COR-L47 (cell line): ENCODE results near the gene AMACR.
"Not testable (repeated sequence)": the region's sequence is repeated elsewhere in the genome, so short reads cannot be mapped to it uniquely, and the experiment has no call there.

Experiments
- DNase-seq: peaks from one replicate; lab custom pipeline; 2025; lab: John Stamatoyannopoulos, UW

Gene AMACR

GRCh38 chr5:34037726-34038125 lies 29.9 kb upstream of the AMACR start:
- no peak for DNase-seq

GRCh38 chr5:34035756-34036155 lies 27.9 kb upstream of the AMACR start:
- no peak for DNase-seq

DNA sequence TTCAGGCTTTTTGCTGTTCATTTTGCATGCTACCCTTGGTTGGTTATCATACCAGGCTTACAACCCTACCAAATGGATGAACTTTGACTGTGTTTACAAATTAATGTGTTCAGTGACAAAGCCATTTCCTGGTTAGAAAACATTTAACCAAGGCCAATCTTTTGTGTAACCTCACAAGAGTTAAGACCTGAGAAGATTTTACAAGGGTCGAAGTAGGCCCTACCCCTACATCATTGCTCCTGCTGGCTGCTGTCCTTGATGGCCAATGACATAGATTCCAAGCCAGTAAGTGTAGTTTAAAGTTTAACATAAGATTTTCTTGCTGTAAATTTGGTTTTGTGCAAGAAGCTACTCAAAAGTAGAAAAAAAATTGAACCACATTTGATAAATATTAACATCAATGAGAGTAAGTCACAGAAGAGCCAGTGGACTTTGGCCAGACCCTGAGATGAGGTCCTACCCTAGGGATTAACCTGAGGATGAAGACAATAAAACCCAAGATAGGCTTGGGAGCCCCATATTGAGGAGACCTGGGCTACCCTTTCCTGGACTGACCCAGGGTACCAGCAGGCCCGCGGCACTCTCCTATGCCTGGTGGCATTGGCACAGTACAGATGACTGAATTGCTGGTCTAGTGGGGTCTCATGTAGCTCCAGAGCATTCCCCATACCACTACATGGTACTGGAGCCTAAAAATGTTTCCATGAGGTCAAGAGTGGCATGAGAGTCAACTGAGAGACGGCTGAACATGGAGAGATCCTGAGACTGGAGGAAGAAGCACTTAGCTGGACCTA lies 26.9 kb upstream of the AMACR start:
- DNase-seq = no peak

DNA sequence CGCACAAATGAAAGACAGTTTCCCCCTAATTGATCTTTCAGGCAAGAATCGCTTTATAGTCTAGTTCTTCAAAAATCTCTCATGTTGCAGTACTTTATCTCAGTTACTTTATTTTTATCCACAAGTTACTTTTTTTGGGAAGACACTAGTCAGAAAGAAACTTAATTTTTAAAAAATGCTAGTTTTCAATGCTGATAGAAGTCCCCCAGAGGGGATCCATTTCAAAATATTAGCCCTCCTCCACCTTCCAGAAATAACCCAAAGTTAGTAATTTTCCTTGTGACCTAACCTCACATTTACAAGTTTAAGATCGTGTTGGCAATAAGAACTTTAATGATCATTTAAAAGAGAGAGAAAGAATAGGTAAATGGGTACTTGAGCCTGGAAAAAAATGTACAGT lies 24.1 kb upstream of the AMACR start:
- DNase-seq = no peak

DNA sequence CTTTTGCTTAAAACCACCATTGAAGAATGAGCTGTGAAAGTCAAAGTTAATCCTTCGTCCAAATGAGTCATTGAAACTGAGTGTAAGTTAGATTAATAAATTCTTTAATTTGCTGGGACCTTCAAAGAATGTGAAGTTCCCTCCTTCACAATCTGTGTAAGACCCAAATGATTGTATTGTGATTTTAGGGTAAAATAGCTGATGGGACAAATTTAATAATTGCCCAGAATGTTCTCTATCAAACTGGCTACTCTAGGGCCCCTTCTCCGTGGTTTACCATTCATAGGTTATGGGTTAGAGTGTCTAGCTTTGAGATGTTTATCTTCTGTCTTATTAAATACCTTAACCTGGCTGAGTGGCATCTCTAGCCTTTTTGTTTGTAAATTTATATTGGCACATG lies 23.3 kb upstream of the AMACR start:
- no peak for DNase-seq

DNA sequence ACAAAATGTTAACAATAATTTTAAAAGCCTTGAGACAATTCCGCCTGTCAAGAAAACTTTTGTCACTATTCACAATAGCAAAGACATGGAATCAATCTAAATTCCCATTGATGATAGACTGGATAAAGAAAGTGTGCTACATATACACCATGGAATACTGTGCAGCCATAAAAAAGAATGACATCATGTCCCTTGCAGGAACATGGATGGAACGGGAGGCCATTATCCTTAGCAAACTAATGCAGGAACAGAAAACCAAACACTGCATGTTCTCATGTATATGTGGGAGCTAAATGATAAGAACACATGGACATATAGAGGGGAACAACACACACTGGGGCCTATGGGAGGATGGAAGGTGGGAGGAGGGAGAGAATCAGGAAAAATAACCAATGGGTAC lies 22.7 kb upstream of the AMACR start:
- not testable (repeated sequence) for DNase-seq

GRCh38 chr5:34030048-34030447 lies 22.2 kb upstream of the AMACR start:
- no peak for DNase-seq

DNA sequence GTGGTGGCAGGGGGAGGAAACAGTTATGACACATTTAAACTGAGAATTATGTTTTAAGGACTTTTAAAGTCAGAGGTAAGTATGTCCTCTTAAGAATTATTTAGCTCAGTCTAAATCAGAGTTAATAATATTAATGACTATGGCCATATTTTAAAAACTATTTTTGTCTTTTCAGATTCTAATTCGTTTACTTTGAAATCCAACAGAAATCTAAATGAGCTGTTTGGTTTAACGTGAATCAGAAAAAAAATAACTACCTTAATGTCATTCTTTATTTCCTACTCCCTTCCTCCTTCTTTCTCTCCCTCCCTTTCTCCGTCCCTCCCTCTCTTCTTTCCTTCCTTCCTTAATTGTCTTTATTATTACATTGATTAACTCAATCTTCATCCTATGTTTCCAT lies 20.5 kb upstream of the AMACR start:
- no peak for DNase-seq

GRCh38 chr5:34026089-34026761 lies 18.4 kb upstream of the AMACR start:
- DNase-seq = no peak

- no peak for DNase-seq
Observed at GRCh38 chr5:34022121-34022705, 14.4 kb upstream of the AMACR start.

- no peak for DNase-seq
Observed at GRCh38 chr5:34021334-34021733, 13.5 kb upstream of the AMACR start.

DNA sequence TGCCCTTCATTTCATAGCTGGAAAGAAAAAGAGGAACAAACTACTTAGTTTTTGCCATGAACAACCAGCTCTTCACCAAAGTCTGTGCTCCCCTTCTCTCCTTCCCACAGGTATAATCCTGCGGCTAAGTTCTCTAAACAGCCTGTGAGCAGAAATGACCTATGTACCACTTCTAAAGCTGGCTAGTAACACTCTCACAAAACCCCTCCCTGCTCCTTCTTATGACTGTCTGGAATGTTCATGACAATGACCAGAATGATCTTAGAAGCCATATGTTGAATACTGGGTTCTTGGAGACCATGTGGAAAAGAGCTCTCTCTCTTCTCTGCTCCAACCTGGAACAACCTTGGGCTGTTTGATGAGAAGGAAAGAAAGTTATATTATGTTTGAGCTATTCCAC lies 12.9 kb upstream of the AMACR start:
- no peak for DNase-seq

GRCh38 chr5:34017254-34017653 lies 9.4 kb upstream of the AMACR start:
- DNase-seq = no peak

DNA sequence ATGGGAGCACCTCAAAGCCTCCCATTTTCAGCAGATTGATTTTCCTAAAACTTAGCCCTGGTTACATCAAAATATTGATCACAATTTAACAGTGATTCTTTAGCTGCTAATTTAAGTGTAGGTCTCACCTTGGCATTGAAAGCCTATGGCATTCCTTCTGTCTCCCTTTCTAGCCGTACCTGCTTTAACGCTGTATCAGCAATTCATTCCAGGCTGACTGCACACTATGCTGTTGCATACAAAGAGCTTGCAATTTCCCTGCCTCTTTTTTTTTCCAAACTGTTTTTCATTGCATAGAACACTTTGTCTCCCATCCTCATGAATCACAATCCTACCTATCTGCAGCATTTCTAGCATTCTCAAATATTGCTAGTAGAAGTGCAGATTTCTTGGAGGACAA lies 8.9 kb upstream of the AMACR start:
- DNase-seq = no peak

- DNase-seq = no peak
Observed at GRCh38 chr5:34016222-34016621, 8.4 kb upstream of the AMACR start.

- no peak for DNase-seq
Observed at GRCh38 chr5:34015120-34015822, 7.4 kb upstream of the AMACR start.

DNA sequence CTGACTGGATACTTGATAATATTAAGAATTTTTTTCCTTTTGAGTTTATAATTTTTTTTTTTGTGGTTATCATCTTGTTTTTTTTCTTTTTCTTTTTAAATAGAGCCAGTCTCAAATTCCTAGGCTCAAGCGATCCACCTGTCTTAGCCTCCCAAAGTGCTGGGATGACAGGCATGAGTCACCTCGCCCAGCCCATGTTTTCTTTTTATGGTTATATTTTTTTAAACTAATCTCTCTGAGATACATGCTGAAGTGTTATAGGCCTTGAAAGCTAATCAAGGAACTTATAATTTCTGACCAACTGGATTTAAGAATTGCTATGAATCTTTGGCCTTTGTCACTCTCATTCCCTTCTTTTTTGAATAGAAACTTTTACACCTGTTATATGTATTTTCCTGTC lies 6.8 kb upstream of the AMACR start:
- no peak for DNase-seq

DNA sequence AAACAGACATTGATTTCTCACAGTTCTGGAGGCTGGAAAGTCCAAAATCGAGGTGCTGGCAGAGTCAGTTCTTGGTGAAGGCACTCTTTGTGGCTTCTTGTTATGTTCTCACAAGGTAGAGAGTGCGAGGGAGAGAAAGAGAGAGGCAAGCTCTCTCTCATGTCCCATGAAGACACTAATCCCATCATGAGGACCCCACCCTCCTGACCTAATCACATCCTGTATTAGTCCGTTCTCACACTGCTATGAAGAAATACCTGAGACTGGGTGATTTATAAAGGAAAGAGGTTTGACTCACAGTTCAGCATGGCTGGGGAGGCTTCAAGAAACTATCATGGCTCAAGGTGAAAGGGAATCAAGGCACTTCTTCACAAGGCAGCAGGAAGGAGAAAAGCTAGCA lies 5.7 kb upstream of the AMACR start:
- DNase-seq = no peak

DNA sequence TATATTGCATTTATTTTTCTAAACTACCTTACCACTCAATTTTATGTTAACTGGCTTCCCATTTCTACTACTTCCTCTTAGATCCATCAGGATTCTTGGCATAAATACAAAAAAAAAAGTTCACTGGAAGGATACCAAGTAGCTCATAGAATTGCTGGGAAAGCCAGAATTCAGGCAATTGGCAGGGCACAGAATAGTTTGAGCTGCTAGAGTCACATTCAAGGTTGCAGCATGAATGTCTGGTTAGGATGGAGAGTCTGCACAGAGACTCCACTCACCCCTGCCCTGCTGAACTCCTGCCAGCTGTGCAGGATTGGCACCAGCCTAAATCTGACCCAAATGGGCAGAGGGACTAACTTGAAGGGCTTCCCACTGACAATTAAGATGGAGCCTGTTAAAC lies 4.9 kb upstream of the AMACR start:
- DNase-seq = no peak

DNA sequence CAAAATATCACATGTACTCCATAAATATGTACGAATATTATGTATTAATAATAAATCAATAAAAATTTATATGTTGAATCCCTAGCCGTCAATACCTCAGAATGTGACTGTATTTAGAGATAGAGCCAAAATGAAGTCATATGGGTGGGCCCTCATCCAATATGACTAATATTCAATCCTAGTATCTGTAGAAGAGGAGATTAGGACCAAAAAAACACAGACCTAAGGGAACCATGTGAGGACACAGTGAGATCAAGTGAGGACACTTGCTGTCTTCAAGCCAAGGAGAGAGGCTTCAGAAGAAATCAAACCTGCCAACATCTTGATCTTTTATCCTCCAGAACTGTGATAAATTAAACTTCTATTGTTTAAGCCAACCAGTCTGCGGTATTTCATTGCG lies 3.7 kb upstream of the AMACR start:
- no peak for DNase-seq

GRCh38 chr5:34010146-34010545 lies 2.3 kb upstream of the AMACR start:
- not testable (repeated sequence) for DNase-seq

DNA sequence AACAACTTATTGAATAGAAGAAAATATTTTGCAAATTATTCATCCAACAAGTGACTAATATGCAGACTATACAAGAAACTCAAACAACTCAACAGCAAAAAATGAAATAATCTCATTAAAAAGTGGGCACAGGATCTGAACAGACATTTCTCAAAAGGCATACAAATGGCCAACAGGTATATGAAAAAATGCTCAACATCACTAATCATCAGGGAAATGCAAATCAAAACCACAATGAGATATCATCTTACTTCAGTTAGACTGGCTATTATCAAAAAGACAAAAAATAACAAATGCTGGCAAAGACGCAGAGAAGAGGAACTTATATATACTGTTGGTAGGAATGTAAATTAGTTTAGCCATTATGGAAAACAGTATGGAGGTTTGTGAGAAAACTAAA lies 1.8 kb upstream of the AMACR start:
- no peak for DNase-seq

DNA sequence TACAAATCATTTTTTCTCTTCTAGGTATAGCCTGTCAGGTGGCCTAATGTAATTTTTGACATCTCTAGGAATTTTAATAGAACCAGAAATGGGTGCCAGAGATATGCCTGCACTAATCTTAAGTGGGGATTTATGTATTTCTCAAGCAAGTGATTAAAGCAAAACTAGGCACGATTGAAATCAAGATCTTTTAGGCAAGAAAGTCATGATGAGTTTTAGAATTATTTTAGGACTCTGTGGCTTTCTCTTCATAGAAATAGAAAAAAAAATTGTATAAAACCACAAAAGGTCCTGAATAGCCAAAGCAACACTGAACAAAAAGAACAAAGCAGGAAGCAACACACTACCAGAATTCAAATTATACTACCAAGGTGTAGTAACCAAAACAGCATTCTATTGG lies 952 bp upstream of the AMACR start:
- DNase-seq = no peak
